HG03095 (cell line): ENCODE results near the gene OGFOD2.
"Not testable (repeated sequence)": the region's sequence is repeated elsewhere in the genome, so short reads cannot be mapped to it uniquely, and the experiment has no call there.

ENCODE experiments used
- ATAC-seq: cut with Tn5 transposase; IDR thresholded peaks from one replicate; pipeline ENCODE4 v1.9.1; 2021; ENCODE audit warnings: moderate library complexity; ENCODE audit not compliant: unreplicated experiment

The OGFOD2 gene

DNA sequence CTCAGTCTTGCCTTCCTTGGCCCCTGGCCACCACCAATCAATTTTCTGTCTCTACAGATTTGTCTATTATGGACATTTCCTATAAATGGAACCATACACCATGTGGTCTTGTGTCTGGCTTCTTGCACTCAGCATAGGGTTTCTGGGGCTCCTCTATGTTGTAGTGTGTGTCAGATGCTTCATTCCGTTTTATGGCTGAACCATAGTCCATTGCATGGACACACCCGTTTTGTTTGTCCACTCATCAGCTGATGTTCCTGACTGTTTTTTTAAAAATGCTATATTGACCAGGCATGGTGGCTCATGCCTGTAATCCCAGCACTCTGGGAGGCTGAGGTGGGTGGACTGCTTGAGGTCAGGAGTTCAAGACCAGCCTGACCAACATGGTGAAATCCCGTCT is 26.4 kb downstream of the OGFOD2 start:
- no peak for ATAC-seq

DNA sequence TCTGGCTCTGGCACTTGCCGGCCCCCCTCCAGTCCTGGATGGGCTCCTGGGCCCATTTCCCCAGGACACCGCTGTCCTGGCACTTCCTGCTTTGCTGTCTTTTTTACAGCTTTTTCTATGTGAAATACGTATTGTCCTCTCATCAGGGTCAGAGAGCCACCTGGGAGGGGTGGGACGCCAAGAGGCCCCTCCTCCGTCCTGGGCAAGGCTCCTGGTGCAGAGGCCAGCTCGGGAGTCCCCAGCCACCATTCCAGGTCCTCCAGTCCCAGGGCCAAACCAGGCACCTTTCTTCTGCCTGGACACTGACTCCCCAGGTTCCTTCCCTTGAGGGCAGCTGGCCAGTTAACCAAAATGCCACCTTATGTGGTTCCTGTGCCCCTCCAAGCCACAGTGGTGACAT is 28.2 kb downstream of the OGFOD2 start:
- no peak for ATAC-seq

DNA sequence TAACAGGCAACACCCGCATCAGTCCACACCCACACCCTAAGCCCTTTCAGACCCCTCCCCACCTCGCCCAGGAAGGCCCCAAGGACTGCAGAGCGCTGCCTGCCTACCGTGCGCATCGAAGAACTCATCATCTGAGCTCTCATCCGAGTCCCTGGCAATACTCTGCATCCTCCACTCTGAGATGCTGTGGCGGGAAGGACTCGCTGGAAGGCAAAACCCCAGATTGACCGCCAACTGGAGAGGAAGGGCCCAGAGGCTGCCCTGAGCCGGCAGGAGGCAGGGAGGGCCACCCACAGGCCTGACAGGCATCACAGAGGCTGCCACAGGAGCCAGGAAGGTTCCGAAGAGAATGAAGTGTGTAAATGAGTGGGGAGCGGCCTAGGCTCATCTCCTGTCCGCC is 29.2 kb downstream of the OGFOD2 start:
- ATAC-seq = no peak

DNA sequence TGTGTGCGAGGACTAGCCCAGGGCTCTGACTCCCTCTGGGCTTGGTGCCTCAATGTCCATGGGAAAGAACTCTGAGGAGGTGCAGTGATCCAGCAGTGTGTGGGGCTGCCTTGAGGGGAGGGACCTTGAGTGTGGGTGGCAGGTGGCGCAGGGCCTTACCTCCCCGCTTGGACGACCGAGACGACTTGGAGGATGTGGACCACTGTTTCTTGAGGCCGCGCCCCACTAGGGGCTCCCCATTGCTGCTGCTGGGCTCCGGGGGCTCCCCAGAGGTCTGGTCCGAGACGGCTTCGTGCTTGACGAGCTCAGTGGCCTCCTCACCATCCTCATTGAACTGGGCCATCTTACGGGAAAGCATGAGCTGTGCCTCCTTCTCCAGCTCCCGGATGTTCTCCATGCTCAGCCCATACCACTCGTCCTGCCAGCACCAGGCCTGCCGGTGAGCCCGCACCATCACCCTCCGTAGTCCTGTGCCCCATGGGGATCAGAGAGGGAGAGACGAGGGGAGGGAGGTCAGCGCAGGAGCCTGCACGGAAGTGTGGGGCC is 30.1 kb downstream of the OGFOD2 start:
- no peak for ATAC-seq

DNA sequence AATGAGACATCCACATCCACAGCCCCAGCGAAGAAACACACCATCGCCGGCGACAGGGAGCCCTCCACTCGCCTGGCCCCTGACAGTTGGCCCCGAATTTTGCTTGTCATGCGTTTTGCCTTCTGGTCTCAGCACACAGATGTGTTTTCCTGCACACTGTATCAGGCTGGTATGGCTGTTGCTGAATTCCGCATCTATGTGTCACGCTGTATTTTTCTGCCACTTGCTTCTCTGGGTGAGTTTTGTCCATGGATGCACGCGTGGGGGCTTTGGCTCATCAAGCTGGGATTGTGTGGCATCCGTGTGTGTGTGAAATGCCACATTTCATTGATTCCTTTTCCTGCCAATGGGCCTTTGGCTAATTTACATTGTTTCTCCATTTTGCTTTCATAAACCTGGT is 31.9 kb downstream of the OGFOD2 start:
- ATAC-seq = no peak

DNA sequence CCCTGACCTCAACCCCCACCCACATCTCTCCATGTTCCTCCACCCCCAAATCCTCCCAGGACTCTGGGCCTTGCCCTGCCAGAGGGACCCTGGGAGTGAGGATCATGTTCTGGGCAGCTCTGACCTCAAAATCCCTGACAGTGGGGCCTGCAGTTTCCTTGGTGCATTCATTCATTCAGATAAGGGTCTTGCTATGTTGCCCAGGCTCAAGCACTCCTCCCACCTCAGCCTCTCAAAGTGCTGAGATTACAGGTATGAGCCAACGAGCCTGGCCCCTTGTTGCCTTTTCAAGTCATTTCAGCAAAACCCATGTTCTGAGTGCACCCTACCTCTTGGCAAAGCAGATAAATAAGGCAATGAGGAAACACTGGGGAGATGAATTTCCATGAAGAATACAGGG is 35.1 kb downstream of the OGFOD2 start:
- ATAC-seq = no peak

DNA sequence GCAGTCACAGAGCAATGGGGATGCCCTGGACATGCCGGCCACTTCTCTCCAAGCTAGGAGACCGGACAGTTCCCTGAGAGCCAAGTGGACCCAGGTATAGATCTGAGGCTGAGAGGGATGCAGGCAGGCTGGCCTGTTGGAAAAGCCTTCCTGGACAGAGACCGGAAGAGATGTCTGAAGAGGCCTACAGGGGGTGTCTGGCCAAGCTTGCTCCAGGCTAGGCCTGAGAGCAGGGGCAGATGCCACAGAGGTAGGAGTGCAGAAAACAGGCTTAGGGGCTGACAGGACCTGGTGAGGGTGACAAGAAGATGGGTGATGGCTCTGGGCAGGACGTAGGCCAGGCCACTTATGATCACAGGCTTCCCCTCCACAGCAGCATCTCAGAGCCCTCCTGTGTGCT is 35.6 kb downstream of the OGFOD2 start:
- no peak for ATAC-seq

DNA sequence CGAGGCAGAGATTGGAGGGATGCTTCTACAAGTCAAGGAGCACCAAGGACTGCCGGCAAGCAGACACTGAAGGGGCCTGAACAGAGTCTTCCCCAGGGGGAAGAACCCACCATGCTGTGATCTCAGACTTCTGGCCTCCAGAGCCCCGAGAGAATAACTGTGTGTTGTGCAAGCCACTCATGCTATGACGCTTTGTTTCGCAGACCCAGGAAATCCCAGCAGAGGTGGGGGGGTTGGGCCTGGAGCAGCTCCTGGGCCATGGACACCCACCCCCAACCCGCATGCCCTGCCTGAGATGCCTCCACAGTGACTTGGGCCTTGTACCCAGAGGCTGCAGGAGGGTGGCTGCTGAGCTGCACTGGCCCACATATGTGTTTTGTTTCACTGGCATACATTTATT is 36.7 kb downstream of the OGFOD2 start:
- no peak for ATAC-seq

DNA sequence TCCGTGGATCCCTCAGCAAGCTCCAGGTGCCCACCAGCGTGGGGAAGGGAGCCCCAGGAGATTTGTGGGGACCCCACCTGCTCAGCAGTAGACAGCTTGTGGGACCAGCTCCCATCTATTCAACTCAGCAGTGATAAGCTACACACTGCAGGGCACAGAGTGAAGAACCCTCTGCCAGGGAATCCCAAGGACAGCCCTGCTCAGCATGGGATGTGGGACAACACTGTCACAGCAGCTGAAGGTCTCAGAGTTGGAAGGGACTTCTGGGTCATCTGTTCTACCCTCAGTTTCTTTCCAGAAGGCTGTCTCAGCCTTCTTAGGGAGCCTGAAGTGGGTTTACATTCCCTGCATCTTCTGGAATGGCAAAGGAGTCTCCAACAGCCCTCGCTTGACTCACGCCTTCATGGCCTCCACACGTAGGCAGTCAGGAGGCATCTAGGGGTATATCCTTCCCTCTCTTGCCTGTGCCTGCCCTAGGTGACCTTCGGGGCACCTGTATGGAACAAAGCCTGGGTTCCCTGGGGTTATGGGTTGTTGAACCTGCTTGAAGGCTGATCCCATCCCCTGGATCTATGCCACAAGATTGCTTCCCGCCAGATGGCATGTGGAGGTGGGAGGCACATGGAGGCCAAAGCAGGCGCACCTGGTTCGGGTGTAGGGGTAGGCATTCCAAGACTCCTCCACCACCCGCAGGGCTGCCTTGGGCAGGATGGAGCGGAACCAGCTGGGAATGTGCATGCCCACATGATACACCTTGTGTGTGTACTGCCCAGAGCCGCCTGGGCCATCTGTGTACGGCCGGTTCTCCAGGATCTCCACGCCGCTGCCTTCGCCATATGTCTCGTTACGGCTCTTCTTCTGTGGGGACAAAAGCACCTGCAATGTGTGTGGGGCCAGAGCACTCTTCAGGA is 38.4 kb downstream of the OGFOD2 start:
- no peak for ATAC-seq

DNA sequence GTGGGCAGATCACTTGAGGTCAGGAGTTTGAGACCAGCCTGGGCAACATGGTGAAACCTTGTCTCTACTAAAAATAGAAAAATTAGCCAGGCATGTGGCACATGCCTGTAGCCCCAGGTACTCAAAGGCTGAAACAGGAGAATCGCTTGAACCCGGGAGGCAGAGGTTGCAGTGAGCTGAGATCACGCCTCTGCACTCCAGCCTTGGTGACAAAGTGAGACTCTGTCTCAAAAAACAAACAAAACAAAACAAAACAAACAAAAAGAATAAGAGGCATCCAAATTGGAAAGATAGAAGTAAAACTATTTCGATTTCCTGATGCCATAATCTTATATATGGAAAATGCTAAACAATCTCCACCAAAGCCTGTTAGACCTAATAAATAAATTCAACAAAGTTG is 39.4 kb downstream of the OGFOD2 start:
- ATAC-seq = not testable (repeated sequence)

DNA sequence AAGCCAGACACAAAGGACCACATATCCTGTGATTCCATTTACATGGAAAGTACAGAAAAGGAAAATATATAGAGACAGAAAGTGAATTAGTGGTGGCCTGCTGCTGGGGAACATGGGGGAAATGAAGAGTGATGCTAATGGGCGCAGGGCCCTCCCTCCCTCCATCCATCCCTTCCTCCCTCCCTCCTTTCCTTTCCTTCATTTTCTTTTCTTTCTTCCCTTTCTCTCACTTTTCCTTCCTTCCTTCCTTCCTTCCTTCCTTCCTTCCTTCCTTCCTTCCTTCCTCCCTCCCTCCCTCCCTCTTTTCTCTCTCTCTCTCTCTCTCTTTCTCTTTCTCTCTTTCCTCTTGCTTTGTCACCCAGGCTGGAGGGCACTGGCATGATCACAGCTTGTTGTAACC is 42.7 kb downstream of the OGFOD2 start:
- ATAC-seq = no peak

DNA sequence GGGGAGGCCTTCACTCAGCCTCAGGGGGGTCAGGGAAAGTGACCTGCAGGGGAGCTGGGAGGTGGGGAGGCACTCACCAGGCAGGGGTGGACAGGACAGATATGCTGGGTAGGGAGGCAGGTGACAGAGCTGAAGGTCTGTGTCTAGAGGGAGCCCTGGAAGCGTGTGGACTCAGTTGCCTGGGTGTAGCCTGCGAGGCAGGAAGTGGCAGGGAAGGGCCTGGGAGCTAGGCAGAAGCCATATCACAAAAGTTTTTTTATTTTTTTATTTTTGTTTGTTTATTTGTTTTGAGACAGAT is 44.7 kb downstream of the OGFOD2 start:
- no peak for ATAC-seq

DNA sequence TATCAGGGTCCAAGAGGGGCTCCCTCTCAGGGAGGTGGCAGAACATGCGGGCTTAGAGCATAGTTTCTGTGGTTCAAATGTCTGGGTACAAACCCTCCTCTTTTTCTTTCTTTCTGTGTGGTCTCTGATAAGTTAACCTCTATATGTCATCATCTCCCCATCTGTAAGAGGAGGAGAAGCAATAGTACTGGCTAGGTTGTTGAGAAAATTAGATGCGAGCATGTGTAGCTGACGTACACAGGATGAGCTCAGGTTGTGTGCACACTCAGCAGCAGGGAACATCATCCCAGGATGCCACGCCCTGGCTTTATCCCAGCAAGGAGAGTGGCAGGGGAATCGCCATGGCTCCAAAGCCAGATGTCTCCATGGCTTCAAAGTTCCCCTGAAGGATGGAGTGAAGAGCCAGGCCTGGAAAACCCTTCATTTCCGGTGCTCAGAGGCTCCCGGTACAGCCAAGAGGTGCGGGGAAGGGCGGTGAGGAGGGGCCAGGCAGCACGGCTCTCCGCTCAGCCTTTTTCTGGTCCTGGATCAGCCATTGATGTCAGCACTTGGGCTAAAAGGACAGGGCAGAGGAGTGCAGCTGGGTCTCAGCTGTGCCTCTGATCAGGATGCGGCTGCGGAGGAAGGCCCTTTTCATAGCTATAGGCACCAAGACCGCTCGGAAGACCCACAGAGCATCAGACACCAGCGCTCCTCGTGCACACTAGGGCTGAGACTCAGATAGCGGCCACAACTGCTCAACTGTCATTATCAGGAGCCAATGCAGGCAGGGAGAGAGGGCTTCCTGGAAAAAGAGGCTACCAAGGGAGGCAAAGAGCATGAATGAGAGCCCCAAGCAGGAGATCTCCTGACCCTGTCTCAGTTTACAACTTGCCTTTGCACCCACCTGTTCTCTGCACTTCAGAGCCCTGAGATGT is 46.9 kb downstream of the OGFOD2 start:
- ATAC-seq = no peak

DNA sequence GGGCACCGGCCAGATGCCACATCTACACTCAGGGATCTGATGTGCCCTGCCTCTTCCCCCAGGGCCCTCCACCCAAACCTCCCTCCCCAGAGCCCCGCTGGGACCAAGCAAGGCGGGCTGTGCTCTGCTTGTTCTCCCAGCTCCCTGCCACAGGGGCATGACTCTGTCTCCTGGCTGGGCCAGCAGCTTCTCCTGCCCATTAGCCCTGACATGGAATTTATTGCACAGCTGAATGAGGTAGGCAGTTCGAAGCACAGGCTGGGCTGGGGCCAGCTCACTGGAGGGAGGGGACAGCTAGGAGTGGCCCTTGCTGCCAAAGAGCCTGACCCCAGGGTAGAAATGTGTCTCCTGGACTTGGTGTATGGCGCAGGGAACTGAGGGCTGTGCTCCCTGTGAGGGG is 47.8 kb downstream of the OGFOD2 start:
- no peak for ATAC-seq

DNA sequence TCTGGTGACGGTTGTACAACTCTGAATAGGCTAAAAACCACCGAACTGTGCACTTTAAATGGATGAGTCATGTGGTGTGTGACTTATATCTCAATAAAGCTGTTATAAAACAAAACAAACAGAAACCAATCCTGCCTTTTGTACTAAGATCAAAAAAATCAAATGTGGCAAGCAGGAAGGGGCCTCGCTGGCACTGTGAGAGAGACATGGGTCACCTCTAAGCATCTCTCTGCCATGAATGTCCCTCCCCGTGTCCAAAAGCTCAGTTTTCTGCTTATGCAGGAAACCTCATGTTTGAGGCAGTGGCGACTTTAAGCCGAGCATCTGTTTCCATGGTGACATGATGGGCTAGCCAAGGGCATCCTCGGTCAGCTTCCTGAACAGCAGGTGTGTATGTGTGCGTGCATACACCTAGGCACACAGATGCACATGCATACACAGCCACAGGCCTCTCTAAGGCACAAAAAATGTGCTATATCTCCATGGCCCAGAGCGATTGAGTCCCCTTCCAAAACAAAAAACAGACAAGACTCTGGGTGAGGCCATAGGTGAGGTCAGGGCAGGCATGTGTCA is 49.9 kb downstream of the OGFOD2 start:
- no peak for ATAC-seq

DNA sequence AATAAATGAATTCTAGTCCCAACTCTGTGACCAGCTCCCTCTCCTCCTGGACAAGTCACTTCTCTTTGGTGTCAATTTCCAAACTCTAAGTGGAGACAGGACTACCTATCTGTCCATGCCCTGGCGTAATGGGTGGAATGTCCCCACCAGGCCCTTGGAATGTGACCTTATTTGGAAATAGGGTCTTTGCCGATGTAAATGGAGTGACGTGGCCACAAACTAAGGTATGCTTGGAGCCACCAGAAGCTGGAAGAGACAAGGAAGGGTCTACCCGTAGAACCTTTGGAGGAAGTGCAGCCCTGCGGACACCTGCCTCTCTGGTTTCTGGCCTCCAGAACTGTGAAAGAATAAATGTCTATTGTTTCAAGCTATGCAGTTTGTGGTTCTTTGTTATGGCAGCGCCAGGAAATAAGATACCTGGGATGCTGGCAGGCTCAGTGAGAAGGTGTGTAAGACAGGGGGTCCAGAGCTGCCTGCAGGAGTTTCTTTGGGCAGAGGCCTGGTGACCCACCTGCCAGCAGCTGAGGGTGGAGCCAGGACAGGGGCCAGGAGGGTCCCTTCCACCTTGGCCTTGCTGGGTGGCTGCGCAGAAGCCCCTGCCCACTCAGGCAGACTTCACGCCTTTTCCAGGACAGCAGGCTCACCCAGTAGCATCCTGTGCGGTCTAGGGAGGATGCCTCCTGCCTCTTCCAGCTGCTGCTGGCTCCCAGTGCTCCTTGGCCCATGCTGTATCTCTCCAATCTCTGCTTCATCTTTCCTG is 51.2 kb downstream of the OGFOD2 start:
- ATAC-seq = no peak

DNA sequence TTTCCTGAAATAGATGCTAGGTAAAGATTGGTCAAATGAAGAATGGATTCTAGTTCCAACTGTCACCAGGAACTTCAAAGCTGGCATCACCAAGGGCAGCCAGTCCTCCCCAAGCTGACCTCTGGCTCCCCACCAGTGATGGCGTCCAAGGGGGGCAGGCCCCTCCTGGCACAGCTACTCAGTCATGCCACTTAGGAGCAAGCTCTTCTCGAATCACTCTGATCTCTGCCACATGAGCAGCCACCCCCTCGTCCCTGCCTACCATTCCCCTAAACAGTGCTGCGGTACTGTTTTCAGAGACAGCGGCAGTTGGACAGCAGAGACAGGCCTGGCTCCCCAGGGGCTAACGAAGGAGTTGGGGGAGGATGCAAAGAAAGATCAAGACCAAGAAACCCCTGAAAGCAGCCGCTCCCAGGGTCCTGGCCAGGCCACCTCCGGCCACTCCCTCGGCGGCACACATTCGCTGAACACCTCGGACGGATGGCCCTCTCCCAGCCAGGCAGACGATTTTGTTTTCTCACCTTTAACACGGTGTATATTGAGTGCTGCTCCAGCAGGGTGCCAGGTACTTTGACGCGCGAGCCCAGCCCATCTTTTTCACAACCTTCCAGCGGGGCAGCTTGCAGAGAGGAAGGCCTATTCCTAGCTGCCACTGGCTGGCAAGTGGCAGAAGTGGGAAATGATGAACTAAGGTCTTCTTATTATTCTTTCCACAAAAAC is 52.8 kb downstream of the OGFOD2 start:
- no peak for ATAC-seq

DNA sequence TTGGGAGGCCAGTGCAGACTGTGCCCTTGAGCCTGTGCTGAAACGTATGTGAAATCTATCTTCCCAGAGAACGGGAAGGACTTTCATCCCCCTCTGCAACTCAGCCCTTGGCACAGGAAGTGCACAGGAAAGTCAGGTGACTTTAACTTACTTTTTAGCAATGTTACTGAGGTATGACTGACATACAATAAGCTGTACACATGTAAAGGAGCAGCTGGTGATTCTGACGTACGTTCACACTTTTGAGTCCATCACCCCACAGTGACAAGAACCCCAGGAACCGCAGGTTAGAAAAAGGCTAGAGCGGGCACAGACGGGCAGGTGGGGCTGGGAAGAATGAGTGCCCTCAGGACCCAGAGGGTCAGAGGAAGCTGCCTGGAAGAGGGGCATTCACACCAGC is 53.4 kb downstream of the OGFOD2 start:
- no peak for ATAC-seq

DNA sequence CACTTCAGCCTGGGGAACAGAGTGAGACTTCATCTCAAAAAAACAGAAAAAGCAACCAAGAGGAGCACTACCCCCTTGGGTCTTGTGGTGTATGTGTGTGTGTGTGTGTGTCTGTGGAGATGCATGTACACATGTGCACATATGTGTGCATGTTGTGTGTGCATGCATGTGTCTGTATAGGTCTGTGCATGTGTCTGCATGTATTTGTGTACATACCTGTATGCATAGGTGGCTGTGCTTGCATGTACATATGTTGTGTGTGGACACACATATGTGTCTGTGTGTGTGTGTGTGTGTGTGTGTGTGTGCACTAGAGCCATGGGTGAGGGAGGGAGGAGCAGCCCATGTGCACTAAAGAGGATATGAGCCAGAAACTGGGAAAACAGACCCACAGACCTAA is 54.5 kb downstream of the OGFOD2 start:
- no peak for ATAC-seq
